ENCODE measurements around the gene GXYLT1.
"Not testable (repeated sequence)": the region's sequence is repeated elsewhere in the genome, so short reads cannot be mapped to it uniquely, and the experiment has no call there.

GXYLT1 gene

DNA sequence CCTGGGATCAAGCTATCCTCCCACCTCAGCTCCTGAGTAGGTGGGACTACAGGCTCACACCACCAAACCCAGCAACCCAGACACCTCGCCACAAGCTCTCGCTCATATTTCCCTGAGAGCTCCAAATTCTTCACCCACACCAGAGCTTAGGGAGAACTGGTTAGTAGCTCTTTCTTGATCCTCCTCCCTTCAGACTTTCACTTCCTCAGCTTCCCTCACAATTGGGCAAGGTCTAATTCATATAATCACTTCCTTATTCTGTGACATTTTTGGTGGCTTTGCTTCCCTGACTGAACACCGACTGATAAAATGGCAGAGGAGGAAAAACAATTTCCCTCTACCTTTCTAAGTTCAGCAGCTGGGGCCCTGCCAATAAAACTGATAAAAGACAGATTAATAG, 88.5 kb downstream of the GXYLT1 start:
- no peaks in the 10 kb centered on the region for H3K4me1 ChIP-seq
- H3K4me2 ChIP-seq (ENCODE audit: low read length), result no peak overlapping the region
- H3K79me2 ChIP-seq, result no peaks in the 10 kb centered on the region
- no peaks in the 10 kb centered on the region for H3K27me3 ChIP-seq (ENCODE audit: control insufficient read depth, insufficient read depth, low read length)
- no peak overlapping the region for H3K4me3 ChIP-seq (ENCODE audit: low read depth, low read length)
- H3K9ac ChIP-seq, result no peak overlapping the region
- TF ChIP-seq, protein P1, sequence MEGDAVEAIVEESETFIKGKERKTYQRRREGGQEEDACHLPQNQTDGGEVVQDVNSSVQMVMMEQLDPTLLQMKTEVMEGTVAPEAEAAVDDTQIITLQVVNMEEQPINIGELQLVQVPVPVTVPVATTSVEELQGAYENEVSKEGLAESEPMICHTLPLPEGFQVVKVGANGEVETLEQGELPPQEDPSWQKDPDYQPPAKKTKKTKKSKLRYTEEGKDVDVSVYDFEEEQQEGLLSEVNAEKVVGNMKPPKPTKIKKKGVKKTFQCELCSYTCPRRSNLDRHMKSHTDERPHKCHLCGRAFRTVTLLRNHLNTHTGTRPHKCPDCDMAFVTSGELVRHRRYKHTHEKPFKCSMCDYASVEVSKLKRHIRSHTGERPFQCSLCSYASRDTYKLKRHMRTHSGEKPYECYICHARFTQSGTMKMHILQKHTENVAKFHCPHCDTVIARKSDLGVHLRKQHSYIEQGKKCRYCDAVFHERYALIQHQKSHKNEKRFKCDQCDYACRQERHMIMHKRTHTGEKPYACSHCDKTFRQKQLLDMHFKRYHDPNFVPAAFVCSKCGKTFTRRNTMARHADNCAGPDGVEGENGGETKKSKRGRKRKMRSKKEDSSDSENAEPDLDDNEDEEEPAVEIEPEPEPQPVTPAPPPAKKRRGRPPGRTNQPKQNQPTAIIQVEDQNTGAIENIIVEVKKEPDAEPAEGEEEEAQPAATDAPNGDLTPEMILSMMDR (IDR thresholded peaks at IDR 0.05), result no peak
- no peaks in the 10 kb centered on the region for H3K36me3 ChIP-seq (ENCODE audit: control insufficient read depth, insufficient read depth, low read length)
- no peak overlapping the region for H3K27ac ChIP-seq
- no peak overlapping the region for H2AFZ ChIP-seq
- peaks cover 5% of the 10 kb centered on the region for H3K9me3 ChIP-seq (ENCODE audit: control insufficient read depth, low read length)

DNA sequence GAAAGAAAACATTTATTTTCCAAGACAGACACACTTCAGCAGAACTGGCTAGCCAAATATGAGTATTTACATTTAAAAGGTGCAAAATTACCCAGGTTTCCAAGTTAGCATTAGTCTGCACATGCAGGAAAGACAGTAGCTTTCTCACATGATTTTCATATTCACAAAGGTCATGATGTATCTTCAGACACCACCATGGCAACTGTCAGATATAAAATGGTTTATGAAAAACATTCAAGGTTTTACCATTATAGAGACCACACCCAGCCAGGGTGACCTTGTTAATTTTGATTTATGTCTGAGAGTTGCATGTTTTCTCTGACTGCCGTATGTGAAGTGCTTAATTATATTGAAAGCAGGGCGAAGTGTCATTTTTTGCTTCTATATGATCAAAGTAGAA, 91.2 kb downstream of the GXYLT1 start:
- Histone ChIP-seq H2AFZ (no peak overlapping the region), H3K27ac (no peak overlapping the region), H3K9me3 (ENCODE audit: control insufficient read depth, low read length) (peaks cover 5% of the 10 kb centered on the region), H3K36me3 (ENCODE audit: control insufficient read depth, insufficient read depth, low read length) (no peaks in the 10 kb centered on the region), H3K4me3 (ENCODE audit: low read depth, low read length) (no peak overlapping the region), H3K27me3 (ENCODE audit: control insufficient read depth, insufficient read depth, low read length) (no peaks in the 10 kb centered on the region), H3K4me1 (no peaks in the 10 kb centered on the region), H3K79me2 (no peaks in the 10 kb centered on the region), H3K9ac (no peak overlapping the region), H3K4me2 (ENCODE audit: low read length) (no peak overlapping the region)
- TF ChIP-seq, protein P1 (IDR thresholded peaks at IDR 0.05), result no peak

DNA sequence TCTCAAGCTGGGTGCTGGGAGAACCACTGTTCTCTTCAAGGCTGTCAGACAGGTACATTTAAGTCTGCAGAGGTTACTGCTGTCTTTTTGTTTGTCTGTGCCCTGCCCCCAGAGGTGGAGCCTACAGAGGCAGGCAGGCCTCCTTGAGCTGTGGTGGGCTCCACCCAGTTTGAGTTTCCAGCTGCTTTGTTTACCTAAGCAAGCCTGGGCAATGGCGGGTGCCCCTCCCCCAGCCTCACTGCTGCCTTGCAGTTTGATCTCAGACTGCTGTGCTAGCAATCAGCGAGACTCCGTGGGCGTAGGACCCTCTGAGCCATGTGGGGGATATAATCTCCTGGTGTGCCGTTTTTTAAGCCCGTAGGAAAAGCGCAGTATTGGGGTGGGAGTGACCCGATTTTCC, 95.7 kb downstream of the GXYLT1 start:
- H3K4me1 ChIP-seq; H3K27me3 ChIP-seq (ENCODE audit: control insufficient read depth, insufficient read depth, low read length); H3K9me3 ChIP-seq (ENCODE audit: control insufficient read depth, low read length); H3K4me2 ChIP-seq (ENCODE audit: low read length); H3K79me2 ChIP-seq; H3K4me3 ChIP-seq (ENCODE audit: low read depth, low read length); H3K27ac ChIP-seq; H3K36me3 ChIP-seq (ENCODE audit: control insufficient read depth, insufficient read depth, low read length); H3K9ac ChIP-seq; H2AFZ ChIP-seq: not testable (repeated sequence)

DNA sequence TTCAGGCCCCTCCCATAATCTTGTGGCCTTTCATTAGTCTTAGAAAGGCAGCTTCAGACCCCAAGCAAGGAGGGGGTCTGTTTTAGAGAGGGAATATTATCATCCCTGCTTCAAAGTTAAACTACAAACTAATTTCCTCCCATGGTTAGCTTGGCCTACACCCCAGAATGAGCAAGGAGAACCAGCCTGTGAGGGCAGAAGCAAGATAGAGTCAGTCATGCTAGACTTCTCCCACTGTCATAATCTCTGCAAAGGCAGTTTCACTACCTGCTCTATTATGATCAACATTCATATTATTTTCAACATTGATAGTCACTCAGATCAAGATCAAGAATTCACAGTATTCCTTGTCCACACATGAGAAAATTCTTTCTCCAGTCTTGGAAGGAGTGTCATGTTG, 105.1 kb downstream of the GXYLT1 start:
- H3K79me2 ChIP-seq, result no peaks in the 10 kb centered on the region
- H3K4me3 ChIP-seq (ENCODE audit: low read depth, low read length), result no peak overlapping the region
- no peak overlapping the region for H3K9ac ChIP-seq
- TF ChIP-seq, protein P1 (IDR thresholded peaks at IDR 0.05), result no peak
- H3K4me1 ChIP-seq, result no peaks in the 10 kb centered on the region
- no peaks in the 10 kb centered on the region for H3K36me3 ChIP-seq (ENCODE audit: control insufficient read depth, insufficient read depth, low read length)
- no peak overlapping the region for H3K27ac ChIP-seq
- H3K27me3 ChIP-seq (ENCODE audit: control insufficient read depth, insufficient read depth, low read length), result no peaks in the 10 kb centered on the region
- H3K9me3 ChIP-seq (ENCODE audit: control insufficient read depth, low read length), result no peaks in the 10 kb centered on the region
- no peak overlapping the region for H3K4me2 ChIP-seq (ENCODE audit: low read length)
- H2AFZ ChIP-seq, result no peak overlapping the region

DNA sequence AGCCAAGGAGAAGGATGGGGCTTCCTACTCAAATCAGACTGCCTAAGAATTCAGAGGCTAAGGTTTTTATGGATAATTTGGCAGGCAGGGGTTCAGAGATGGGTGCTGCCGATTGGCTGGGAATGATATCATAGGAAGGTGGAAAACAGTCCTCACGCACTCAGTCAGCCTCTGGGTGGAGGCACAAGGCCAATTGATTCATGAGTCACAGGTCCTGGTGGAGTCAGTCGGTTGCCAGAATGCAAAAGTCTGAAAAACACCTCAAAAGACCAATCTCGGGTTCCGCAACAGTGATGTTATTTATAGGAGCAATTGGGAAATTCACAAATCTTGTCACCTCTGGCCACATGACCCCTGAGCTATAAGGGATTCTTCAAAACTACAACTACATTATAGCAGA, 105.5 kb downstream of the GXYLT1 start:
- no peak overlapping the region for H2AFZ ChIP-seq
- H3K79me2 ChIP-seq, result no peaks in the 10 kb centered on the region
- H3K4me3 ChIP-seq (ENCODE audit: low read depth, low read length), result no peak overlapping the region
- no peak overlapping the region for H3K4me2 ChIP-seq (ENCODE audit: low read length)
- no peaks in the 10 kb centered on the region for H3K4me1 ChIP-seq
- no peak overlapping the region for H3K27ac ChIP-seq
- no peaks in the 10 kb centered on the region for H3K9me3 ChIP-seq (ENCODE audit: control insufficient read depth, low read length)
- no peaks in the 10 kb centered on the region for H3K27me3 ChIP-seq (ENCODE audit: control insufficient read depth, insufficient read depth, low read length)
- H3K9ac ChIP-seq, result no peak overlapping the region
- no peaks in the 10 kb centered on the region for H3K36me3 ChIP-seq (ENCODE audit: control insufficient read depth, insufficient read depth, low read length)
- TF ChIP-seq, protein P1 (IDR thresholded peaks at IDR 0.05), result no peak
